GM19463 (cell line): ENCODE data around the gene USP17L29.
"Not testable (repeated sequence)": the region's sequence is repeated elsewhere in the genome, so short reads cannot be mapped to it uniquely, and the experiment has no call there.

Experiments
- ATAC-seq: cut with Tn5 transposase; IDR thresholded peaks from one replicate; pipeline ENCODE4 v1.9.1; 2021; ENCODE audit warnings: mild to moderate bottlenecking, moderate library complexity; ENCODE audit not compliant: unreplicated experiment

USP17L29 gene, protein sequence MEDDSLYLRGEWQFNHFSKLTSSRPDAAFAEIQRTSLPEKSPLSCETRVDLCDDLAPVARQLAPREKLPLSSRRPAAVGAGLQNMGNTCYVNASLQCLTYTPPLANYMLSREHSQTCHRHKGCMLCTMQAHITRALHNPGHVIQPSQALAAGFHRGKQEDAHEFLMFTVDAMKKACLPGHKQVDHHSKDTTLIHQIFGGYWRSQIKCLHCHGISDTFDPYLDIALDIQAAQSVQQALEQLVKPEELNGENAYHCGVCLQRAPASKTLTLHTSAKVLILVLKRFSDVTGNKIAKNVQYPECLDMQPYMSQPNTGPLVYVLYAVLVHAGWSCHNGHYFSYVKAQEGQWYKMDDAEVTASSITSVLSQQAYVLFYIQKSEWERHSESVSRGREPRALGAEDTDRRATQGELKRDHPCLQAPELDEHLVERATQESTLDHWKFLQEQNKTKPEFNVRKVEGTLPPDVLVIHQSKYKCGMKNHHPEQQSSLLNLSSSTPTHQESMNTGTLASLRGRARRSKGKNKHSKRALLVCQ

DNA sequence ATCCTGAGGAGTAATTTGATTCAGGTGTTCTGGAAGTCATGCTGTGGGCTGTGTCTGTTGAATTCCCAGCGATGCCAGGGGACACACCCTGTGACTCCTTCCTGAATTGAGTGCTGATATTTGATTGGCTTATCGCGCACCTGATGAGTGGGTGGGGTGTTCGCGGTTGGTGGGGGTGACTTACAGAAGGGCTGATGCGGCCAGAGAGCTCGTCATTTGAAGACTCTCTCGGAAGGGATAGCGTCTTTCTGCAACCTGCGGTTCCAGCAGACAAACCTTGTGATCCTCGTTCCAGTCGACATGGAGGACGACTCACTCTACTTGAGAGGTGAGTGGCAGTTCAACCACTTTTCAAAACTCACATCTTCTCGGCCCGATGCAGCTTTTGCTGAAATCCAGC lies at the start of gene USP17L29:
Gene USP17L29, plus strand, starts transcription at position 301 of the 400 bp plus-strand sequence. Its CDS starts 0 bp downstream, at position 301.
- not testable (repeated sequence) for ATAC-seq

GRCh38 chr4:9324191-9324590 lies 29.2 kb upstream of the USP17L29 start:
- ATAC-seq: not testable (repeated sequence)

GRCh38 chr4:9324865-9325264 lies 28.6 kb upstream of the USP17L29 start, which contains the start of gene USP17L24:
USP17L24 (plus strand) TSS chr4:9325165; CDS start chr4:9325165, 0 bp downstream.
- not testable (repeated sequence) for ATAC-seq

DNA sequence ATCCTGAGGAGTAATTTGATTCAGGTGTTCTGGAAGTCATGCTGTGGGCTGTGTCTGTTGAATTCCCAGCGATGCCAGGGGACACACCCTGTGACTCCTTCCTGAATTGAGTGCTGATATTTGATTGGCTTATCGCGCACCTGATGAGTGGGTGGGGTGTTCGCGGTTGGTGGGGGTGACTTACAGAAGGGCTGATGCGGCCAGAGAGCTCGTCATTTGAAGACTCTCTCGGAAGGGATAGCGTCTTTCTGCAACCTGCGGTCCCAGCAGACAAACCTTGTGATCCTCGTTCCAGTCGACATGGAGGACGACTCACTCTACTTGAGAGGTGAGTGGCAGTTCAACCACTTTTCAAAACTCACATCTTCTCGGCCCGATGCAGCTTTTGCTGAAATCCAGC lies 23.8 kb upstream of the USP17L29 start, which contains the start of gene USP17L25:
Gene USP17L25, plus strand, starts transcription at position 301 of the 400 bp plus-strand sequence. Its CDS starts 0 bp downstream, at position 301.
- not testable (repeated sequence) for ATAC-seq

- not testable (repeated sequence) for ATAC-seq
Observed at GRCh38 chr4:9334358-9334757, 19.1 kb upstream of the USP17L29 start, which contains the start of gene USP17L26. USP17L26 (plus strand) TSS chr4:9334658; CDS start chr4:9334658, 0 bp downstream.

- not testable (repeated sequence) for ATAC-seq
Observed at GRCh38 chr4:9339103-9339502, 14.3 kb upstream of the USP17L29 start, which contains the start of gene USP17L5. USP17L5 (plus strand) TSS chr4:9339403; CDS start chr4:9339403, 0 bp downstream.

DNA sequence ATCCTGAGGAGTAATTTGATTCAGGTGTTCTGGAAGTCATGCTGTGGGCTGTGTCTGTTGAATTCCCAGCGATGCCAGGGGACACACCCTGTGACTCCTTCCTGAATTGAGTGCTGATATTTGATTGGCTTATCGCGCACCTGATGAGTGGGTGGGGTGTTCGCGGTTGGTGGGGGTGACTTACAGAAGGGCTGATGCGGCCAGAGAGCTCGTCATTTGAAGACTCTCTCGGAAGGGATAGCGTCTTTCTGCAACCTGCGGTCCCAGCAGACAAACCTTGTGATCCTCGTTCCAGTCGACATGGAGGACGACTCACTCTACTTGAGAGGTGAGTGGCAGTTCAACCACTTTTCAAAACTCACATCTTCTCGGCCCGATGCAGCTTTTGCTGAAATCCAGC lies 9.6 kb upstream of the USP17L29 start, which contains the start of gene USP17L27:
Gene USP17L27, plus strand, starts transcription at position 301 of the 400 bp plus-strand sequence. Its CDS starts 0 bp downstream, at position 301.
- ATAC-seq: not testable (repeated sequence)

- not testable (repeated sequence) for ATAC-seq
Observed at GRCh38 chr4:9348593-9348992, 4.8 kb upstream of the USP17L29 start, which contains the start of gene USP17L28. USP17L28 (plus strand) TSS chr4:9348893; CDS start chr4:9348893, 0 bp downstream.

DNA sequence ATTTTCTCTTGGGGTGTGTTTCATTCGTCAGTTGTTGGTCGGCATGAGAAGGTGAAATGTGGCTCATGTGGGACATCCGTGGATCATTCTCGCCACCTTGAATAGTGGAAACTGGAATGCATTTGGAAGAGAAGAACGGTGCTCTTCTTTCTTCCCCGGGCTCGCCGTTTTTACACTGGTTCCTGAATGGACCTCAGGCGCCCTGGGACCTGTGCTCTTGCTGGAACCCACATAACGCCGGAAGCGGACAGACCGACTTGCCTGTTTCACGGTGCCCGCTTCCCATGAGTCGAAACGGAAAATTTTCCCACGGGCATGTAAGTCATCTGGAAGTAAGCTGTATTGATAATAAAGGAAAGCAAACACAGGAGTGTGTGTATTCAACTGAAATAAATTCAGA lies 2.6 kb upstream of the USP17L29 start:
- not testable (repeated sequence) for ATAC-seq

GRCh38 chr4:9362829-9363228 lies 9.4 kb downstream of the USP17L29 start, which contains the start of gene USP17L30:
USP17L30 (plus strand) TSS chr4:9363129; CDS start chr4:9363129, 0 bp downstream.
- ATAC-seq: not testable (repeated sequence)

DNA sequence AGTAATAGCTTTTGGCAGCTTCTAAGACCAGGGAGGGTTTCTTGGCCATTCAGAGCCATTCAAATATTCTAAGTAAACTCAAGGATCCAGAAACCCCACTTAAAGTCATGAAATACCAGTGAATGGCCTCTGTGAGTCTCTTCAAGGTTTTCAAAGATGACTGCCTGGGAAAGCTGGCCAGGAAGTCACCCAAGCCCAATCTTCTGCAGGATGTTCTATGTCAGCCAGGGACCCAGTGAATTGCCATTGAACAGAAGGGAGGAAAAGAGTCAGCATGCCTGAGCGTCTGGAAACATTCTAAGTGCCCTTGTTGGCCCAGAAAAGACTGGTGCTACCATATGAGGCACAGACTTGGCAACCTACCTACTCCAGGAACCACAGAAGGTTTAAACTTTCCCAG lies 26.4 kb downstream of the USP17L29 start:
- not testable (repeated sequence) for ATAC-seq

- ATAC-seq: not testable (repeated sequence)
Observed at GRCh38 chr4:9381012-9381534, 27.6 kb downstream of the USP17L29 start.

DNA sequence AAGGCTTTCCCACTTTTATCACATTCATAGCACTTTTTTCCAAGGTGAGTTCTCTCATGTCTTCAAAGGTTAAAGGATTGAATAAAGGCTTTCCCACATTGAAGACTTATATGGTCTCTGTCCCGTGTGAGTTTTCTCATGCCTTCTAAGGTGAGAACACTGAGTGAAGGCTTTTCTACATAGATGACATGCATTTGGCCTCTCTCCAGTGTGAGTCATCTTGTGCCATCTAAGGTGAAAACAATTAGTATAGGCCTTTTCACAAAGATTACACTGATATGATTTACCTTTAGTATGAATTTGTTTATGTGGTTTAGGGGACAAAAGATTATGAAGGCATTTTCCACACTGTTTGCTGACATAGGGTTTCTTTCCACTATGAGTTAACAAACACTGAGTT lies 30.7 kb downstream of the USP17L29 start:
- ATAC-seq: no peak

GRCh38 chr4:9389001-9389400 lies 35.6 kb downstream of the USP17L29 start:
- not testable (repeated sequence) for ATAC-seq
